IPS-18c (cell line): ENCODE results near the gene RAP1GAP2.

Experiments used
- H3K4me3 ChIP-seq: 2 replicates; pipeline ENCODE4 v1.7.0; 2013; ENCODE audit warnings: low read depth, mild to moderate bottlenecking, low read length, moderate library complexity; ENCODE audit not compliant: insufficient read depth
- H3K9me3 ChIP-seq: one replicate; pipeline ENCODE4 v1.6.1; 2013; ENCODE audit warnings: mild to moderate bottlenecking, low read length, moderate library complexity; ENCODE audit not compliant: control insufficient read depth, insufficient read depth

The RAP1GAP2 gene

DNA sequence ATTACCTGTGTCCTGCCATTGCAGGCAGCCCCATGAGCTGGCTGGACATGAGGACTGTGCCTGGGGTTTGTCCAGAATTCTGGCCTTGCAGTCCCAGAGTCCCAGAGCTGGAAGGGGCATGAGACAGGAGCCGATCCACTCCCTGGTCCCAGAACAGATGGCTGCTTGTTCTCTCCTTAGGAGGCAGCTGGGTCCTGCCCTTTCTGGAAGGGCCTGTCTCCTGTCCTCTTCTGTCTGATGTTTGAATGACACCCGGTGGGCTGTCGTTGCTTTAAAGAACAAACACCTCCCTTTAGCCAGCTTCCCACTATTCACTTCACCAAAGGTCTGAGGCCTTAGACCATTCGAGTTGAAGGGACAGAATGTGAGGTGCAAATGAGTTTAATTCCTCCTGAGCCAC, 63.8 kb downstream of the RAP1GAP2 start:
- no peak overlapping the region for H3K4me3 ChIP-seq
- H3K9me3 ChIP-seq = no peaks in the 10 kb centered on the region

GRCh38 chr17:2860883-2861282, 64.6 kb downstream of the RAP1GAP2 start:
- no peak overlapping the region for H3K4me3 ChIP-seq
- H3K9me3 ChIP-seq = no peaks in the 10 kb centered on the region

GRCh38 chr17:2862197-2862596, 66.0 kb downstream of the RAP1GAP2 start:
- Histone ChIP-seq H3K9me3 (no peaks in the 10 kb centered on the region), H3K4me3 (no peak overlapping the region)

DNA sequence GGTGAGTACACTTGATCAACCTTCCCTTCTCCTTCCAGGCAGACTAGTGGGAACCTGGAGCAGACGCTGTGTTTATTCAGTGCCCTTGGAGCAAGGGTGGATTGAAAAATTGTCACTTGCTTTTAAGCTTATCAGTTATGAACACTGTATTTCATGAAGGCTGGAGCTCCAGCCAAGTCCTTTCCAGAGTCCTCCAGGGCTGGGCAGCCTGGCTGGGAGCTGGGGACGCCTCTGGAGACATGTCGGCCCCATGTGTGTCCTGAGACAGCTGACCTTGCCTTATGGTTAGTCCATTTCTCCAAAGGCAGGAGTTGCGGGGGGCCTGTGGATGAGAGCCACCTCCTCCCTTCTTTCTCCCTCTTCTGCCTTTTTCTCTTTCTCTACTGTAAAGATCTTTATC, 67.0 kb downstream of the RAP1GAP2 start:
- H3K4me3 ChIP-seq = no peak overlapping the region

GRCh38 chr17:2865228-2865627, 69.0 kb downstream of the RAP1GAP2 start:
- Histone ChIP-seq H3K4me3 (no peak overlapping the region), H3K9me3 (no peaks in the 10 kb centered on the region)

More for the DNA sequence above, 67.0 kb downstream of the RAP1GAP2 start:
- H3K9me3 ChIP-seq = no peaks in the 10 kb centered on the region

- Histone ChIP-seq H3K9me3 (no peaks in the 10 kb centered on the region), H3K4me3 (no peak overlapping the region)
These were observed 71.5 kb downstream of the RAP1GAP2 start for GRCh38 chr17:2867441-2868424.

- H3K9me3 ChIP-seq = no peaks in the 10 kb centered on the region
- no peak overlapping the region for H3K4me3 ChIP-seq
These were observed 73.4 kb downstream of the RAP1GAP2 start for GRCh38 chr17:2869604-2870003.

- no peak overlapping the region for H3K4me3 ChIP-seq
- H3K9me3 ChIP-seq = no peaks in the 10 kb centered on the region
These were observed 75.0 kb downstream of the RAP1GAP2 start for GRCh38 chr17:2871205-2871604.

DNA sequence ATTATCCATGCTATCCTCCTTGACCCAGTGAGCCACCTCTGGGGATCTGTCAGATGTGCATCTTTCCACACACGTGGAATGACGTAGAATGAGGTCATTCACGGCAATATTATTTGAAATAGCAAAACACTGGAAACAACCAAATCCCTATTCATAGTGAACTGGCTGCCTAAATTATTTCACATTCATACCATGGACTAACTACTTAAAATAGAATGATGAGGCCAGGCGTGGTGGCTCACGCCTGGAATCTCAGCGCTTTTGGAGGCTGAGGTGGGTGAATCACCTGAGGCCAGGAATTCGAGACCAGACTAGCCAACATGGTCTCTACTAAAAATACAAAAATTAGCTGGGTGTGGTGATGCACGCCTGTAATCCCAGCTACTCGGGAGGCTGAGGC, 75.5 kb downstream of the RAP1GAP2 start:
- H3K9me3 ChIP-seq = no peaks in the 10 kb centered on the region
- H3K4me3 ChIP-seq = no peak overlapping the region

- H3K9me3 ChIP-seq = no peaks in the 10 kb centered on the region
- no peak overlapping the region for H3K4me3 ChIP-seq
These were observed 76.0 kb downstream of the RAP1GAP2 start for GRCh38 chr17:2872282-2872681.

DNA sequence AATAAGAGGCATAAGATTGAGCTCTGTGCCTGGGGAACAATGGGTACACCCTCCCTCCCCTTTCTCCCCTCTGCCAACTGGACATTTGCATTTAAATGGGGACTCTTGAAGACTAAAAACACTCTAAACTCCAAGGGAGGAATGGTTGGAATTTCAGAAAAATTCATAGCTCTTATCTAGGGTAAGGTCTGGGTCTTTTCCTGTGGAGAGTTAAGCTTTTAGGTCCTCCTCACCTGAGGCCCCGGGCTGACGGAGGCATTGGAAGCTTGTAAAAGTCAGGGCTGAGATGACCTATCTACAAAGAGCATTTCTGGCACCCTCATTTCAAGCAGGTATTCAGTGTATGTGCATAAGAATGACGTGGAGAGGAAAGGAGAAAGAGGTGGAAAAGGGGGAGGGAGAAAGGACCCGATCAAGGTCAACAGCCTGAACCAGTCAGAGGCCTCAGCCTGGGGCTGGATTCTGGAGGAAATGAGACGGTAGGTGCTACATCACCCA, 78.0 kb downstream of the RAP1GAP2 start:
- no peaks in the 10 kb centered on the region for H3K9me3 ChIP-seq
- H3K4me3 ChIP-seq = no peak overlapping the region

- Histone ChIP-seq H3K9me3 (no peaks in the 10 kb centered on the region), H3K4me3 (no peak overlapping the region)
These were observed 79.4 kb downstream of the RAP1GAP2 start for GRCh38 chr17:2875608-2876007.

DNA sequence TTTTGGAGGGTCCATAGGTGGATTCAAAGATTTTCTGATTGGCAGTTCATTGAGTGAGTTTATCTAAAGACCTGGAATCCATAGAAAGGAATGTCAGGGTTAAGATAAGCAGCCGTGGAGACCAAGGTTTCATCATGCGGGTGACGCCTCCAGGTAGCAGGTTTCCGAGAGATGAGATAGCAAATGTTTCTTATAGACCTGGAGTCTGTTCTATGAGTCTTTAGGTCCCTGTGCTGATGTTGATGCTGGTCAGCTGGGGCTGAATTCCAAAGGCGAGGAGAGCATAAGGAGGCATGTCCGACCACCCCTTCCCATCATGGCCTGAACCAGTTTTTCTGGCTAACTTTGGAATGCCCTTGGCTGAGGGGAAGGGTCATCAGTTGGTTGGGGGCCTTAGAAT, 80.2 kb downstream of the RAP1GAP2 start:
- Histone ChIP-seq H3K4me3 (no peak overlapping the region), H3K9me3 (no peaks in the 10 kb centered on the region)

DNA sequence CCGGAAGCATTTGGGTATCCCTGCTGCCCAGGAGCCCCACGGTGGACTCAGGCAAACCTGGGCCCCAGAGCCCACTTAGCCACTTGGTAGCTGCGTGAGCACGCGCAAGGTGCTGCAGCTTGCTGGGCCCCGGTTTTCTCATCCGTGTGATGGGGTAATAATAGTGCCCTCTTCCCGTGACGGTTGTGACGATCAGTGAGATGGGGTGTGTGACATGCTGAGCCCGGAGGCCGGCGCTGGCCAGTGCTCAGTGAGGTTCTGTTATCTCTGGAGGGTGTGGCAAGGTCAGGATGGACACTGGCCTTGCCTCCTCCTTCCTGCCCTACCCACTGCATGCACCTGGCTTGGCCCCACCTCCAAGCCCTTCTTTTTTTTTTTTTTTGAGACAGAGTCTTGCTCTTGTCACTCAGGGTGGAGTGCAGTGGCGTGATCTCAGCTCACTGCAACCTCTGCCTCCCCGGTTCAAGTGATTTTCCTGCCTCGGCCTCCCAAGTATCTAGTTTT, 82.6 kb downstream of the RAP1GAP2 start:
- H3K4me3 ChIP-seq = no peak overlapping the region

GRCh38 chr17:2880050-2880449, 83.8 kb downstream of the RAP1GAP2 start:
- Histone ChIP-seq H3K9me3 (peaks cover 2% of the 10 kb centered on the region), H3K4me3 (no peak overlapping the region)

More for the DNA sequence above, 82.6 kb downstream of the RAP1GAP2 start:
- H3K9me3 ChIP-seq = peaks cover 2% of the 10 kb centered on the region

GRCh38 chr17:2881295-2881694, 85.1 kb downstream of the RAP1GAP2 start:
- H3K9me3 ChIP-seq = peaks cover 2% of the 10 kb centered on the region

DNA sequence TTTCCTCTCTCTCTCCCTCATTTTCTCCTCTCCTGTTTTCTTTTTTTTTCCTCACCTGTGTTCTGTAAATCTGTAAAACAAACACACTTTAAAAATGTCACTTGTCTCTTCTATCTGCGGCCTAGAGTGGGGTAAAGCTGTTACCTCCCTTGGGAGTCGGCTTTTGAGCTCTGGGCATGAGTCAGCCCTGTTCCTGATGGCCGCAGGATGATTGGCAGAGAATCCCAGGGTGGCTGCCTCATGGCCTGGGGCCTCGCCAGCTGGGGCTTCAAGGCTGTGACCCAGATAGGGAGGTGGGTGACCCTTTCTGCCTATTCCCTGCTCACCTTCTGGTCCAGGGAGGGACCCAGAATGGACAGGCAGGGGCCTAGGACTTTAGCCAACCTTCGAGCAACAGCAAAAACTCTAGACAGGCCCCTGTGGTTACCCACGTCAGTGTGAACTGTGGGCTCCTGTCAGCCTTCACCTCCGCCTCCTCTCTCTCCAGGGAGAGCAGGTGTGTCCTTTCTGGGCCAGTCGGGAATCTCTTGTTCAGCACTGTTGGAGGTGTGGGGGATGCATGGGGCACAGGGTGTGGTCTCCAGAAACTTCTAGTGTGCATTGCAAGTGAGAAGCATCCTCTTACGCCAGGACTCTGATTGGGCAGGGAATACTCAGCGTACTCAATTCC, 87.4 kb downstream of the RAP1GAP2 start:
- Histone ChIP-seq H3K9me3 (peaks cover 2% of the 10 kb centered on the region), H3K4me3 (no peak overlapping the region)

More at GRCh38 chr17:2881295-2881694, 85.1 kb downstream of the RAP1GAP2 start:
- H3K4me3 ChIP-seq = no peak overlapping the region

DNA sequence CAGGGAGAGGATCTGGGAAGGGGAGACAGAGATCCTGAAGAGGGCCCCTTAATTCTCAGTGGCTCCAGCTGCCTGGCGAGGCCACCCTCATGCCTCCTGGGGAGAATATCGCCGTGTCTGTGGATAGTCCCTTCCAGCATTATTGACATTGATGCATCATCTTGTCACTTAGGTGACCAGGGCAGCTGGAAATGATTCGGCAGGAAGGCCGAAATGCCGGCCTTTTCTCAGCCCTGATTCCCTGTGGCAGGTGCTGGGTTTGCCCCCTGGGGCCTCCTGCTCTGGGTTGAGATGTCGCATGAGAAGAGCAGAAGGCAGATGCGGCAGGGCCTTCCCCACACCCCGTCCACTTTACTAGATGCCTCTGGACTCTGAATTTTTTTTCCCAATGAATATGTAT, 89.5 kb downstream of the RAP1GAP2 start:
- Histone ChIP-seq H3K4me3 (no peak overlapping the region), H3K9me3 (peaks cover 2% of the 10 kb centered on the region)
